HG03575 (cell line): ENCODE data around the gene TCEAL8.
A peak's percentile ranks its signal among the peaks of the same experiment; 100 is the strongest.
"Not testable (repeated sequence)": the region's sequence is repeated elsewhere in the genome, so short reads cannot be mapped to it uniquely, and the experiment has no call there.

Experiments used
- ATAC-seq: cut with Tn5 transposase; IDR thresholded peaks from one replicate; pipeline ENCODE4 v1.9.1; 2021; ENCODE audit not compliant: unreplicated experiment, insufficient number of reproducible peaks, low FRiP score; ENCODE audit errors: extremely low read depth

Gene TCEAL8, protein sequence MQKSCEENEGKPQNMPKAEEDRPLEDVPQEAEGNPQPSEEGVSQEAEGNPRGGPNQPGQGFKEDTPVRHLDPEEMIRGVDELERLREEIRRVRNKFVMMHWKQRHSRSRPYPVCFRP

GRCh38 chrX:103254921-103255493, at the start of gene TCEAL8:
TSS of gene TCEAL8 (minus strand) at chrX:103255155. CDS start at chrX:103253979, 1,176 bp downstream.
- ATAC-seq, result peak; percentile 74

DNA sequence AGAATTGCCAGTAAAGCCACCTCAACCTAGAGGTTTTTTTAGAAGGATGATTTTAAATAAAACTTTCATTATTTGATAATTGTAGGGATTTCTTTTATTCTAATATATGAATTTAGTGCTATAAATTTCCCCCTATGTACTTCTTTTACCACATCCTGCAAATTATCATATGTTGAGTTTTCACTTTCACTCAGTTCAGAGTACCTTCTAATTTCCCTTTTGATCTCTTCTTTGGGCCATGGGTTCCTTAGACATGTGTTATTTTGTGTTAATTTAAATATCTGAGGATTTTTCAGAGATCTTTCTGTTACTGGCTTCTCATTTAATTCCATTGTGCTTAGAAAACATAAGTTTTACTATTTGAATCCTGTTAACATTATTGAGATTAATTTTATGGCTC, 49.8 kb upstream of the TCEAL8 start:
- no peak for ATAC-seq

- no peak for ATAC-seq
These were observed 38.2 kb upstream of the TCEAL8 start for GRCh38 chrX:103293118-103293517.

DNA sequence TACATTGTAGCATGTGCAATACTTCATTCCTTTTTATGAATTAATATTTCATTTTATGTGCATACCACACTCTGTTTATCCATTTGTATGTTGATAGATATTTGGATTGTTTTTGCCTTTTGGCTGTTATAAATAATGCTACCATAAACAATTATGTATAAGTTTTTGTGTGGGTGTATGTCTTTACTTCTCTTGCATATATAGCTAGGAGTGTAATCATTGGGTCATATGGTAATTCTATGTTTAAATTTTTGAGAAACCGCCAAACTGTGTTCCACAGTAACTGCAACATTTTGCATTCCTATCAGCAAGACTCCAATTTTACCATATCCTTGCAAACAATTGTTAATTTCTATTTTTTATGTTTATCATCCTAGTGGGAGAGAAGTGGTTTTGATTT, 24.7 kb upstream of the TCEAL8 start:
- ATAC-seq, result no peak

DNA sequence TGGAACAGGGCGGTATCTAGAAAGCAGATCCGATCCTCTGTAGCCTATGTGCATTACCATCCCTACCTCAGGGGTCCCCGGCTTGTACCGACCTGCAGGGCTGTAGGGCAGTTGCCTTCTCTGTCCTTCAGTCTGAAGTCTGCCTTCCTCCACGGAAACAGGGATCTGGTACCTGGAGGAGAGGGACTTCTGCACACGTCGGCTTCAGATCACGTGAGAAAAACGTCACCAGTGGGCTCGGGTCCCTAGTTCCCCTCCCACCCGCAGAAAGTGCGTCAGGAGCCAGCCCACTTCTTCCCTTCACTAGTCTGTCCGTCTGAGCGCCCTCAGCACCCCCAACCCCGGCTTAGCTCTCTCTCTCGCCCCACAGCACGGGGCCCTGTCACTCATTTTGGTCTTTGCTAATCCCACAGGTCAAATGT, 21.6 kb upstream of the TCEAL8 start, which contains the start of gene TCEAL5:
TCEAL5 (minus strand) TSS at position 170 of the 422 bp plus-strand sequence. CDS start 2,187 bp downstream, outside the sequence.
- ATAC-seq, result no peak

DNA sequence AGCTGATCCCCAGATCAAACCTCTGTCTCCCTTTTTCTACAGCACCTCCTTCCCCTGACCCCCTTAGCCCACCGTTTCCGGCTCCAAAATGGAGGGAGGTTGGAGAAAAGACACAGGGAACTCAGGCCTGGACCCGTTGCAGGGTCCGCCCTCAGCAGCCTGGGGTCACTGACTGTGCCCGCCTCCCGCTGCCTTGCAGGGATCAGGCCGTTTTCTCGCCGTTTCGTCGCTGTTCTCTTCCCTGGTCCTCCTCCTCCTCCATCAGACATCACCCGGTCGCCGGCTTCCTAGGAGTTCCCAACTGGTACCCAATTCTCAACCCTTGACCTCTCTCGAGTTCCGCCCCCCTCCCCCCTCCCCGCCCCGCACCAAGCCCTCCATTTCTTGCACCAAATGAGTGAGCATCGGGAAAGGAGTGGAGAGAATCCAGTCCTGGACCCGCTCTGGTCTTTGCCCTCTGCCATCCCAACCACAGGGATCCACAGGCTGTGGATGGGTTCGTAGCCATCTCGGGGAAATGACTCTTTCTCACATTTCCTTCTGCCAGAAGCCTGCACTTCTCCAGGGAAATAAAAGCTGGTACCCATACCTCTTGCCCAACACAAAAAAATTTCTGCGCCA, 21.1 kb upstream of the TCEAL8 start:
- no peak for ATAC-seq

DNA sequence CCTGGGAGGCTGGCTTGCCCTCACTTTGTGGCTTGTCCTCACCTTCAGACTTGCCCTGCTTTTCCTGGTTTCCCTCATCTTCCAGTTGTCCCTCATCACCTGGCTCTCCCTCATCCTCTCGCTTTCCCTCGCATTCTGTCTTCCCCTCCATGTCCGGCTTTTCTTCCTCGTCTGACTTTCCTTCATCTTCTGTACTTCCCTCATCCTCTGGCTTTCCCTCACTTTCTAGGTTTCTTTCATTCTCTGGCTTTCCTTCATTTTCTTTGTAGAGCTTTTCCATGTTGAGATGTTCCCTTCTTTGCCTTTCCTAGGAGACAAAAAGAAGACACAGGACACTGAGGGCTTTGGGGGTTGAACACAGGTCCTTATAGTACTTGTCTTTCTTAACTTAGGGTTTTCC, 19.3 kb upstream of the TCEAL8 start:
- ATAC-seq, result no peak

- ATAC-seq, result no peak
These were observed 3.3 kb upstream of the TCEAL8 start for GRCh38 chrX:103258275-103258674.

DNA sequence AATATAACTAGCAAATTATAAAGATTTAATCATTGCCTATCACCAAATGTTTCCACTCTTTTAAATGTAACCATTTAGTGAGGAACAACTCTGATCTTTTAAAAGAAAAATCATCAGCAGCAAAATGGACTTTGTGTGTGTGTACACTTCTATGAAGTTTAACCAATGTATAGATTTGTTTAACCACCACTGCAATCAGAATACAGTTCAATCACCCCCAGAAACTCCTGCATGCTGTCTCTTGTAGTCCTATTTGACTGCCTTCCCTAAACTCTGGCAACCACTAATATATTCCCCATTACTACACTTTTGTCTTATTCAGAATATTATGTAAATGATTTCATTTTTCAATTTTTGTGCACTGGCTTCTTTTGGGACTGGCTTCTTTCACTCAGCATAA, 1.7 kb upstream of the TCEAL8 start:
- ATAC-seq, result no peak

GRCh38 chrX:103254171-103254824, 657 bp downstream of the TCEAL8 start:
- ATAC-seq, result no peak

DNA sequence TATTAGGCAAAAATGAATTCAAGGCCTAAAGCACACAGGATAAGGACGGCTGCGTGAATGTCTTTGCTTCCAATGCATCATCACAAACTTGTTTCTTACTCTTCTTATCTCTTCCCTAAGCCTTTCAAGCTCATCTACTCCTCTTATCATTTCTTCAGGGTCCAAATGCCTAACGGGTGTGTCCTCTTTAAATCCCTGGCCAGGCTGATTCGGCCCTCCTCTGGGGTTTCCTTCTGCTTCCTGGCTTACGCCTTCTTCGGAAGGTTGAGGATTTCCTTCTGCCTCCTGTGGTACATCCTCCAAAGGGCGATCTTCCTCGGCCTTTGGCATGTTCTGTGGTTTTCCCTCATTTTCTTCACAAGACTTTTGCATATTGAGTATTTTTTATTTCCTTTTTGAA, 1.3 kb downstream of the TCEAL8 start:
- ATAC-seq, result no peak

- ATAC-seq, result no peak
These were observed 4.0 kb downstream of the TCEAL8 start for GRCh38 chrX:103250977-103251376.

DNA sequence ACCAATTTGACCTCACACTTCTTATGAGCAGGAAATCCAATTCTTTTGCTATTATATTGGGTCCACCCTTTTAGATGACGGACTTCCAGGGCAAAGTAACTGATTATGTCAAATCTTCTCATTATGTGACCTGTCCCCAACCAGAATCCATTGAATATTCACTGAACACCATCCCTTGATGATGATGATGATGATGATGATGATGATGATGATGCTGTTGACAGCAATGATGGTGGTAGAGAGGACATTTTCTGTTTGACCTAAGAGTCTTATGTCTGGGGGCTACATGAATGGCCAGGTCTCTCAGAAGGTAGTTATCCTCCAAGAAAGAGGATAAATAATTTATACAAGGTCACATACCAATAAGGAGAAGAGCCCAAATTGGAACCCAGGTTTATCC, 5.2 kb downstream of the TCEAL8 start:
- no peak for ATAC-seq

DNA sequence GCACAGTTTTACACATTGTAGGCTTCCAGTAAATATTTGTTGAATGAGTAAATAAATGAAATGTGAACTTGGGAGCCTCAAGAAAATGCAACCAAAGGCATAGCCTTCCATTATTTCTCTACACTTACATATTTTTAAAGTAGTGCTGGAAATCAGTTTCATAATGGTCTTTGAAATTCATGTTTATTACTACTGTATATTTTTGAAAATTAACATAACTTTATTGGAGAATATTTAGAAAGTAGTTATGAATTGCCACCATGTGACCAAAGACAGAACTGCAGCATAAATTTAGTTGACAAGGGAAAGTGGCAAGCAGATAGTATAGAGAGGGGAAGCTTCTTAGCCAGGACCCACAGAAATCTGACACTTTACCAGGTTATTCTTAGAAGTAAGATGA, 6.4 kb downstream of the TCEAL8 start:
- ATAC-seq, result no peak

DNA sequence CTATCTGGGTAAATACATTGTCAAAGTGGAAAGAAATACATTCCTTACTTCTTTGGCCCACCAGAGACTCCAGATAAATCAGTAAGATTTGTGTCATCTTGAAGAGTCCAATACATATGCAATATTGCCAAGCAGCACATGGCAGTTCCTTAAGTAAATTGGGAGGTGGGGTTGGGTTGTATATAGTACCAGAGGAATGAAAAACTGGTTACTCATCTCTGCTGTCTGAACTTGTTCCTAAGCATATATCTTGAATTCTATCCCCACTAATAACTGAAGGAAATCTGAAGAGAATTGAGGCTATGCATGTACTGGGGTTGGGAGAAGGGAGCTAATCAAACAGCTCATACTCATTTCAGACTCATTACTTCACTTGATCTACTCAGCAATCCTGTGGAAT, 14.8 kb downstream of the TCEAL8 start:
- no peak for ATAC-seq

- no peak for ATAC-seq
These were observed 18.7 kb downstream of the TCEAL8 start for GRCh38 chrX:103236296-103236695.

- not testable (repeated sequence) for ATAC-seq
These were observed 19.3 kb downstream of the TCEAL8 start for GRCh38 chrX:103235608-103236007.

GRCh38 chrX:103234869-103235268, 20.1 kb downstream of the TCEAL8 start:
- no peak for ATAC-seq

DNA sequence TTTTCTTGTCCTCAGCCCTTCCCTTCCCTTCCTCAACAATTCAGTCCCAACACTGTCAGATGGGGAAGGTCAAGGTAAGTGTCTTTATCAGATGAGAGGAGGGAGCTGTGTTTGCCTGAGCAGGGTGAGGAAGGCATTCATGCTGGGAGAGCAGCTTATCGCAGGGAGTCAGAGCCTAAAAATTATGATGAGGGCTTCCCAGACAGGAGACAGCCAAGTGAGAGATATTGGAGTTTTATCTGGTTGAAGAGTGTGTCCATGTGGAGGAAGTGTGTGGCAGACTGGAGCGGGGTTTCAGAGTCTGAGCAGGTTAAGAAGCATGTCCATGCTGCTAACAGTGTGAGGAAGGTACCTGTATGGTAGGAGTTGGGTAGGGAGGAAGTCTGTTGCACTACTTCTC, 21.7 kb downstream of the TCEAL8 start:
- no peak for ATAC-seq

- not testable (repeated sequence) for ATAC-seq
These were observed 29.0 kb downstream of the TCEAL8 start for GRCh38 chrX:103225918-103226317.
